Testis (tissue), 2 donors: ENCODE measurements around the gene MRPL20.

ENCODE experiments used
- CTCF ChIP-seq, 3 experiments: fragments of 450-650 bp in 2 of 3; fragments of 200-600 bp in 1 of 3; sonication (generic) in 1 of 3; IDR thresholded peaks; one replicate each; pipeline ENCODE4 v1.5.1; 2016 to 2019; ENCODE audit warnings: antibody characterized with exemption in 3 of 3, mild to moderate bottlenecking in 2 of 3, moderate library complexity in 1 of 3
- POLR2A ChIP-seq: fragments of 450-650 bp; IDR thresholded peaks from one replicate; pipeline ENCODE4 v1.6.1; 2017; ENCODE audit warnings: antibody characterized with exemption, mild to moderate bottlenecking, moderate library complexity

GRCh38 chr1:1385931-1386330, 21.2 kb downstream of the MRPL20 start:
- TF ChIP-seq CTCF (IDR thresholded peaks at IDR 0.05) = no peak
- no peak for TF ChIP-seq POLR2A
